K562 (cell line): ENCODE measurements around the gene VRK1. TPM values are rescaled to one million over a fixed set of nuclear protein-coding genes. Genes with fewer than 3 reads are reported as not detected.

Source experiments
- ATF1 ChIP-seq, 2 experiments: fragments of 450-650 bp in 1 of 2; IDR thresholded peaks; 2 replicates each; pipeline ENCODE4 v1.6.1; 2016; ENCODE audit warnings: missing compliant biosample characterization in 1 of 2, missing genetic modification characterization in 1 of 2
- BACH1 ChIP-seq: fragments of 200-800 bp; sonication (Bioruptor generic); IDR thresholded peaks from 2 replicates; pipeline ENCODE4 v1.6.1; 2016; ENCODE audit warnings: missing genetic modification characterization, missing compliant biosample characterization
- BHLHE40 ChIP-seq: IDR thresholded peaks from 2 replicates; pipeline ENCODE4 v1.6.1; 2011; ENCODE audit warnings: low read length, improper control_type of control experiment
- CEBPB ChIP-seq: fragments of 450-650 bp; IDR thresholded peaks from 2 replicates; pipeline ENCODE4 v1.6.1; 2016; ENCODE audit warnings: missing genetic modification characterization, missing compliant biosample characterization
- ELF2 ChIP-seq: fragments of 250-450 bp; sonication (Bioruptor Pico); IDR thresholded peaks from 2 replicates; pipeline ENCODE4 v1.5.0; 2021; ENCODE audit warnings: mild to moderate bottlenecking
- EWSR1 ChIP-seq: fragments of 450-650 bp; IDR thresholded peaks from 2 replicates; pipeline ENCODE4 v1.6.1; 2018; ENCODE audit warnings: borderline replicate concordance, mild to moderate bottlenecking, low read depth, moderate library complexity; ENCODE audit not compliant: partially characterized antibody
- GTF2F1 ChIP-seq: IDR thresholded peaks from 2 replicates; pipeline ENCODE4 v1.6.1; 2011; ENCODE audit warnings: low read depth, low read length, improper control_type of control experiment
- HDAC8 ChIP-seq: fragments of 450-650 bp; IDR thresholded peaks from 2 replicates; pipeline ENCODE4 v1.6.1; 2016; ENCODE audit warnings: mild to moderate bottlenecking, missing genetic modification characterization, moderate library complexity, missing compliant biosample characterization
- HMG20B ChIP-seq: fragments of 250-450 bp; sonication (Bioruptor Pico); IDR thresholded peaks from 2 replicates; pipeline ENCODE4 v1.5.0; 2021; ENCODE audit warnings: mild to moderate bottlenecking
- MCM3 ChIP-seq: fragments of 450-650 bp; IDR thresholded peaks from 2 replicates; pipeline ENCODE4 v1.6.1; 2016
- MCM7 ChIP-seq, 2 experiments: fragments of 450-650 bp; IDR thresholded peaks; 2 replicates each; pipeline ENCODE4 v1.6.1; 2016 to 2018
- MECOM ChIP-seq: fragments of 250-450 bp; sonication (Bioruptor Pico); IDR thresholded peaks from 2 replicates; pipeline ENCODE4 v1.8.0; 2022; ENCODE audit warnings: inconsistent platforms
- MEIS2 ChIP-seq: fragments of 450-650 bp; IDR thresholded peaks from 2 replicates; pipeline ENCODE4 v1.6.1; 2014; ENCODE audit warnings: mild to moderate bottlenecking; ENCODE audit not compliant: partially characterized antibody
- NCOR1 ChIP-seq: fragments of 450-650 bp; IDR thresholded peaks from 2 replicates; pipeline ENCODE4 v1.6.1; 2016; ENCODE audit warnings: mild to moderate bottlenecking, moderate library complexity
- PTRF ChIP-seq: fragments of 450-650 bp; IDR thresholded peaks from 2 replicates; pipeline ENCODE4 v1.6.1; 2016; ENCODE audit warnings: mild to moderate bottlenecking, missing genetic modification characterization, missing compliant biosample characterization
- RBM15 ChIP-seq: fragments of 200-400 bp; formaldehyde crosslinking; IDR thresholded peaks from 2 replicates; pipeline ENCODE4 v1.6.1; 2018; ENCODE audit warnings: mild to moderate bottlenecking, low read length, moderate library complexity; ENCODE audit not compliant: insufficient read depth
- SAFB2 ChIP-seq: fragments of 200-400 bp; formaldehyde crosslinking; IDR thresholded peaks from 2 replicates; pipeline ENCODE4 v1.6.1; 2018; ENCODE audit warnings: borderline replicate concordance, low read length, low read depth, moderate library complexity; ENCODE audit not compliant: severe bottlenecking
- SIRT6 ChIP-seq: IDR thresholded peaks from one replicate; pipeline ENCODE4 v1.6.1; 2012; ENCODE audit warnings: low read depth, mild to moderate bottlenecking, control low read depth, inconsistent platforms, low read length, moderate library complexity
- SMARCA5 ChIP-seq: fragments of 450-650 bp; IDR thresholded peaks from 2 replicates; pipeline ENCODE4 v1.6.1; 2016
- SOX6 ChIP-seq: fragments of 450-650 bp; IDR thresholded peaks from 2 replicates; pipeline ENCODE4 v1.6.1; 2014; ENCODE audit warnings: mild to moderate bottlenecking
- SPI1 ChIP-seq: IDR thresholded peaks from 2 replicates; pipeline ENCODE4 v1.6.1; 2011; ENCODE audit warnings: low read depth, low read length, control low read depth, borderline replicate concordance
- TBL1XR1 ChIP-seq, 2 experiments: IDR thresholded peaks; 2 replicates each; pipeline ENCODE4 v1.6.1; 2012; ENCODE audit warnings: improper control_type of control experiment in 2 of 2, low read length in 2 of 2, mild to moderate bottlenecking in 1 of 2
- THRAP3 ChIP-seq: fragments of 450-650 bp; IDR thresholded peaks from 2 replicates; pipeline ENCODE4 v1.6.1; 2016; ENCODE audit warnings: mild to moderate bottlenecking, inconsistent platforms, borderline replicate concordance
- ZNF239 ChIP-seq: fragments of 250-450 bp; sonication (Bioruptor Pico); IDR thresholded peaks from 2 replicates; pipeline ENCODE4 v1.4.0; 2020; ENCODE audit warnings: mild to moderate bottlenecking
- ZNF79 ChIP-seq: fragments of 250-450 bp; sonication (Bioruptor Pico); IDR thresholded peaks from 2 replicates; pipeline ENCODE4 v1.4.0; 2020; ENCODE audit warnings: low read depth, mild to moderate bottlenecking, moderate library complexity
- polyA plus RNA-seq, 8 experiments: library from polyadenylated mRNA; depleted of rRNA in 4 of 8; stranded (reverse) in 5 of 8; unstranded in 3 of 8; fragments of >200 nt; fragmentation: Nextera tagmentation in 2 of 8; fragmentation: Illumina TruSeq in 1 of 8; extraction: Ambion mirVana in 2 of 8; extraction: Trizol in 1 of 8; gene quantifications; 2 replicates each; pipeline versions ENCODE4 v1.2.1 to v1.2.3, GENCODE V29; 2011 to 2014; ENCODE audit warnings: inconsistent platforms in 1 of 8, missing spikeins in 1 of 8
- total RNA-seq, 7 experiments: library from RNA; depleted of rRNA in 6 of 7; stranded (reverse); fragments of >200 nt in 6 of 7; fragmentation: Illumina TruSeq in 2 of 7; extraction: Trizol in 2 of 7; gene quantifications; 2 replicates each; pipeline versions ENCODE4 v1.2.1 to v1.2.3, GENCODE V29; 2011 to 2021; ENCODE audit warnings: low replicate concordance in 1 of 7
- TF ChIP-seq, protein P1 (sequence below): fragments of 250-450 bp; sonication (Bioruptor Pico); IDR thresholded peaks from 2 replicates; pipeline ENCODE4 v1.9.0; 2021; ENCODE audit warnings: mild to moderate bottlenecking
- TF ChIP-seq, protein P2 (sequence below): fragments of 450-650 bp; formaldehyde crosslinking; conservative IDR thresholded peaks from 2 replicates; pipeline ENCODE4 v1.4.0; 2022; ENCODE audit warnings: mild to moderate bottlenecking, missing genetic modification characterization
- TF ChIP-seq, protein P3 (sequence below), 2 experiments: IDR thresholded peaks; 2 replicates each; pipeline ENCODE4 v1.6.1; 2012; ENCODE audit warnings: improper control_type of control experiment in 2 of 2, low read depth in 2 of 2, low read length in 2 of 2, borderline replicate concordance in 1 of 2

Gene VRK1
- total and polyA plus RNA-seq, 9 of the 15 experiments (the other 6 are each of a cell fraction or from before 2014, with no cell fraction given) = 83.6 to 177 (median 116) TPM

DNA sequence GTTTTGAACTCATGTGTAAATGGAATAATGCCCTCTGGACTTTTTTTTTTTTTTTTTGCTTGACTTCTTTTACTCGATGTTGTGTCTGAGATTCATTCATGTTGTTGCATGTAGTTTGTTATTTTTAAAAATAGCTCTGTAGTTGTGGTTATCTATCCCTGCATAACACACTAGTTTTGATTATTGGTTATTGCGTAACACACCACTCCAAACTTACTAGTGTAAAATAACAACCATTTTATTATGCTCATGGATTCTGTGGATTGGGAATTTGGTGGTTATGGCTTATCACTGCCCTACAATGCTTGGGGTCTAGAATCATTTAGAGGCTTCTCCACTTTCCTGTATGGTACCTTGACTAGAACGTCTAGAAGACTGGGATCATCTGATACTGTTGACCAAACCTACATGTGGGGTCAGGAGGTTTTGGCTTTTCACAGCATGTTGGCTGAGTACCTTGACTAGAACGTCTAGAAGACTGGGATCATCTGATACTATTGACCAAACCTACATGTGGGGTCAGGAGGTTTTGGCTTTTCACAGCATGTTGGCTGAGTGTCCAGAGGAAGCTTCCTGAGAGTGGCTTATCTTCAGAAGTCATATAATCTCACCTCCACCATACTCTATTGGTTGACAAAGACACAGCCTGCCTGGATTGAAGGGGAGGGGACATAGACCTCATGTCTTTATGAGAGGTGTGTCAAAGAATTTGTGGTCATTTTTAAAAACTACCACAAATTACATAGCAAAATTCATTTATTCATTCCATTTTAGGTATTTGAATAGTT lies 11.6 kb downstream of the VRK1 start (continued):
- TF ChIP-seq SAFB2 (no peak), MCM7 (IDR thresholded peaks at IDR 0.05) (no peak), CEBPB (tag) (peak; percentile 97), PTRF (no peak), BACH1 (tag) (no peak), GTF2F1 (no peak), HDAC8 (tag) (no peak), EWSR1 (no peak), NCOR1 (peak; percentile 54; the same call in 1 of the 2 replicates), ZNF239 (CRISPR knock-in tag) (no peak), BHLHE40 (0 out of 2 replicates have a peak, but pooled peaks have one; percentile 9), ATF1 (CRISPR knock-in tag; IDR thresholded peaks at IDR 0.05) (no peak), ATF1 (tag; IDR thresholded peaks at IDR 0.05) (no peak), SIRT6 (no peak), TBL1XR1 (IDR thresholded peaks at IDR 0.05; ENCODE audit: low read length in 2 of 2) (no peak), MCM3 (no peak), THRAP3 (no peak), SOX6 (no peak), MECOM (no peak), SMARCA5 (no peak), ELF2 (CRISPR knock-in tag) (no peak), RBM15 (no peak), MEIS2 (no peak), SPI1 (no peak), ZNF79 (CRISPR knock-in tag) (no peak), HMG20B (CRISPR knock-in tag) (no peak)
- TF ChIP-seq, protein P1, sequence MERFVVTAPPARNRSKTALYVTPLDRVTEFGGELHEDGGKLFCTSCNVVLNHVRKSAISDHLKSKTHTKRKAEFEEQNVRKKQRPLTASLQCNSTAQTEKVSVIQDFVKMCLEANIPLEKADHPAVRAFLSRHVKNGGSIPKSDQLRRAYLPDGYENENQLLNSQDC (CRISPR knock-in tag) = no peak
- TF ChIP-seq, protein P2, sequence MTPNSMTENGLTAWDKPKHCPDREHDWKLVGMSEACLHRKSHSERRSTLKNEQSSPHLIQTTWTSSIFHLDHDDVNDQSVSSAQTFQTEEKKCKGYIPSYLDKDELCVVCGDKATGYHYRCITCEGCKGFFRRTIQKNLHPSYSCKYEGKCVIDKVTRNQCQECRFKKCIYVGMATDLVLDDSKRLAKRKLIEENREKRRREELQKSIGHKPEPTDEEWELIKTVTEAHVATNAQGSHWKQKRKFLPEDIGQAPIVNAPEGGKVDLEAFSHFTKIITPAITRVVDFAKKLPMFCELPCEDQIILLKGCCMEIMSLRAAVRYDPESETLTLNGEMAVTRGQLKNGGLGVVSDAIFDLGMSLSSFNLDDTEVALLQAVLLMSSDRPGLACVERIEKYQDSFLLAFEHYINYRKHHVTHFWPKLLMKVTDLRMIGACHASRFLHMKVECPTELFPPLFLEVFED (CRISPR knock-in tag) = no peak
- TF ChIP-seq, protein P3, sequence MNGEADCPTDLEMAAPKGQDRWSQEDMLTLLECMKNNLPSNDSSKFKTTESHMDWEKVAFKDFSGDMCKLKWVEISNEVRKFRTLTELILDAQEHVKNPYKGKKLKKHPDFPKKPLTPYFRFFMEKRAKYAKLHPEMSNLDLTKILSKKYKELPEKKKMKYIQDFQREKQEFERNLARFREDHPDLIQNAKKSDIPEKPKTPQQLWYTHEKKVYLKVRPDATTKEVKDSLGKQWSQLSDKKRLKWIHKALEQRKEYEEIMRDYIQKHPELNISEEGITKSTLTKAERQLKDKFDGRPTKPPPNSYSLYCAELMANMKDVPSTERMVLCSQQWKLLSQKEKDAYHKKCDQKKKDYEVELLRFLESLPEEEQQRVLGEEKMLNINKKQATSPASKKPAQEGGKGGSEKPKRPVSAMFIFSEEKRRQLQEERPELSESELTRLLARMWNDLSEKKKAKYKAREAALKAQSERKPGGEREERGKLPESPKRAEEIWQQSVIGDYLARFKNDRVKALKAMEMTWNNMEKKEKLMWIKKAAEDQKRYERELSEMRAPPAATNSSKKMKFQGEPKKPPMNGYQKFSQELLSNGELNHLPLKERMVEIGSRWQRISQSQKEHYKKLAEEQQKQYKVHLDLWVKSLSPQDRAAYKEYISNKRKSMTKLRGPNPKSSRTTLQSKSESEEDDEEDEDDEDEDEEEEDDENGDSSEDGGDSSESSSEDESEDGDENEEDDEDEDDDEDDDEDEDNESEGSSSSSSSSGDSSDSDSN (IDR thresholded peaks at IDR 0.05; ENCODE audit: borderline replicate concordance in 1 of 2, low read depth in 2 of 2, low read length in 2 of 2) = no peak
